HepG2 (cell line): ENCODE data around the gene ACTR6. TPM values are rescaled to one million over a fixed set of nuclear protein-coding genes. Genes with fewer than 3 reads are reported as not detected.

Source experiments
- EEA1 ChIP-seq: sonication (generic); formaldehyde crosslinking; IDR thresholded peaks from 2 replicates; pipeline ENCODE4 v1.5.1; 2020; ENCODE audit warnings: mild to moderate bottlenecking, missing genetic modification reagents, borderline replicate concordance
- FIP1L1 ChIP-seq: fragments of 200-400 bp; formaldehyde crosslinking; IDR thresholded peaks from 2 replicates; pipeline ENCODE4 v1.6.1; 2018; ENCODE audit warnings: low read depth, mild to moderate bottlenecking, low read length, moderate library complexity, borderline replicate concordance; ENCODE audit not compliant: insufficient read depth
- FOXM1 ChIP-seq: sonication (generic); formaldehyde crosslinking; IDR thresholded peaks from 2 replicates; pipeline ENCODE4 v1.5.0; 2020; ENCODE audit warnings: missing genetic modification reagents
- HHEX ChIP-seq: IDR thresholded peaks from 2 replicates; pipeline ENCODE4 v1.6.1; 2016; ENCODE audit warnings: control low read depth
- KLF15 ChIP-seq: sonication (generic); formaldehyde crosslinking; IDR thresholded peaks from 2 replicates; pipeline ENCODE4 v1.8.1; 2023; ENCODE audit warnings: borderline replicate concordance, mild to moderate bottlenecking, inconsistent platforms, missing genetic modification reagents, mixed read lengths
- MIER3 ChIP-seq: IDR thresholded peaks from 2 replicates; pipeline ENCODE4 v1.6.1; 2016; ENCODE audit warnings: missing compliant biosample characterization, borderline replicate concordance
- NAIF1 ChIP-seq: sonication (generic); formaldehyde crosslinking; IDR thresholded peaks from 2 replicates; pipeline ENCODE4 v1.5.0; 2020; ENCODE audit warnings: mild to moderate bottlenecking, missing genetic modification reagents, borderline replicate concordance
- PLRG1 ChIP-seq: fragments of 450-650 bp; conservative IDR thresholded peaks from 2 replicates; pipeline ENCODE4 v1.6.1; 2016
- RBAK ChIP-seq: sonication (generic); formaldehyde crosslinking; IDR thresholded peaks from 2 replicates; pipeline ENCODE4 v1.5.1; 2020; ENCODE audit warnings: mild to moderate bottlenecking, missing genetic modification reagents
- RFXAP ChIP-seq: sonication (generic); formaldehyde crosslinking; IDR thresholded peaks from 2 replicates; pipeline ENCODE4 v1.4.0; 2020; ENCODE audit warnings: missing genetic modification reagents, borderline replicate concordance
- SMAD9 ChIP-seq: sonication (generic); formaldehyde crosslinking; IDR thresholded peaks from 2 replicates; pipeline ENCODE4 v1.5.1; 2020; ENCODE audit warnings: mild to moderate bottlenecking, missing genetic modification reagents
- SMARCE1 ChIP-seq: fragments of 450-650 bp; IDR thresholded peaks from 2 replicates; pipeline ENCODE4 v1.6.1; 2017; ENCODE audit warnings: borderline replicate concordance
- TAF1 ChIP-seq: sonication (generic); formaldehyde crosslinking; IDR thresholded peaks from 2 replicates; pipeline ENCODE4 v1.4.0; 2020; ENCODE audit warnings: missing genetic modification reagents
- TMF1 ChIP-seq: sonication (generic); formaldehyde crosslinking; IDR thresholded peaks from 2 replicates; pipeline ENCODE4 v1.8.1; 2022; ENCODE audit warnings: low read depth, missing genetic modification reagents
- ZNF136 ChIP-seq: sonication (generic); formaldehyde crosslinking; IDR thresholded peaks from 2 replicates; pipeline ENCODE4 v1.8.1; 2022; ENCODE audit warnings: low read depth, mild to moderate bottlenecking, moderate library complexity, missing genetic modification reagents
- ZNF460 ChIP-seq: sonication (generic); formaldehyde crosslinking; IDR thresholded peaks from 2 replicates; pipeline ENCODE4 v1.5.1; 2020; ENCODE audit warnings: missing genetic modification reagents, mild to moderate bottlenecking, borderline replicate concordance
- ZNF616 ChIP-seq: sonication (generic); formaldehyde crosslinking; IDR thresholded peaks from 2 replicates; pipeline ENCODE4 v1.5.0; 2020; ENCODE audit warnings: low read depth, mild to moderate bottlenecking, missing genetic modification reagents
- ZNF660 ChIP-seq: sonication (generic); formaldehyde crosslinking; IDR thresholded peaks from 2 replicates; pipeline ENCODE4 v1.5.1; 2020; ENCODE audit warnings: mild to moderate bottlenecking, low read depth, missing genetic modification reagents, borderline replicate concordance
- ZNF720 ChIP-seq: sonication (generic); formaldehyde crosslinking; IDR thresholded peaks from 2 replicates; pipeline ENCODE4 v1.4.0; 2020; ENCODE audit warnings: missing genetic modification reagents
- polyA plus RNA-seq, 8 experiments: library from polyadenylated mRNA; depleted of rRNA in 3 of 8; stranded (reverse) in 7 of 8; unstranded in 1 of 8; fragments of >200 nt; fragmentation: Illumina TruSeq in 4 of 8; extraction: Trizol in 4 of 8; gene quantifications; 2 replicates each; pipeline versions ENCODE4 v1.2.1 to v1.2.3, GENCODE V29; 2011 to 2016; ENCODE audit warnings: low read depth in 4 of 8, missing spikeins in 1 of 8, mixed read lengths in 1 of 8; ENCODE audit not compliant: insufficient read depth in 1 of 8
- total RNA-seq, 5 experiments: library from RNA; depleted of rRNA; stranded (reverse); fragments of >200 nt; fragmentation: Illumina TruSeq; extraction: Trizol; gene quantifications; 2 replicates each; pipeline ENCODE4 v1.2.3, GENCODE V29; 2016; ENCODE audit warnings: low read depth in 1 of 5
- TF ChIP-seq, protein P1 (sequence below): sonication (generic); formaldehyde crosslinking; IDR thresholded peaks from 2 replicates; pipeline ENCODE4 v1.5.1; 2020; ENCODE audit warnings: mild to moderate bottlenecking, missing genetic modification reagents, moderate library complexity
- TF ChIP-seq, protein P2 (sequence below): sonication (generic); formaldehyde crosslinking; IDR thresholded peaks from 2 replicates; pipeline ENCODE4 v1.5.1; 2020; ENCODE audit warnings: missing genetic modification reagents, mild to moderate bottlenecking, borderline replicate concordance
- TF ChIP-seq, protein P3 (sequence below): sonication (generic); formaldehyde crosslinking; IDR thresholded peaks from 2 replicates; pipeline ENCODE4 v1.5.1; 2020; ENCODE audit warnings: mild to moderate bottlenecking, moderate library complexity, missing genetic modification reagents

Gene ACTR6
- total and polyA plus RNA-seq, 2 of the 13 experiments (the other 11 are each of a cell fraction or from before 2014, with no cell fraction given), result 12.9 to 22.4 TPM

DNA sequence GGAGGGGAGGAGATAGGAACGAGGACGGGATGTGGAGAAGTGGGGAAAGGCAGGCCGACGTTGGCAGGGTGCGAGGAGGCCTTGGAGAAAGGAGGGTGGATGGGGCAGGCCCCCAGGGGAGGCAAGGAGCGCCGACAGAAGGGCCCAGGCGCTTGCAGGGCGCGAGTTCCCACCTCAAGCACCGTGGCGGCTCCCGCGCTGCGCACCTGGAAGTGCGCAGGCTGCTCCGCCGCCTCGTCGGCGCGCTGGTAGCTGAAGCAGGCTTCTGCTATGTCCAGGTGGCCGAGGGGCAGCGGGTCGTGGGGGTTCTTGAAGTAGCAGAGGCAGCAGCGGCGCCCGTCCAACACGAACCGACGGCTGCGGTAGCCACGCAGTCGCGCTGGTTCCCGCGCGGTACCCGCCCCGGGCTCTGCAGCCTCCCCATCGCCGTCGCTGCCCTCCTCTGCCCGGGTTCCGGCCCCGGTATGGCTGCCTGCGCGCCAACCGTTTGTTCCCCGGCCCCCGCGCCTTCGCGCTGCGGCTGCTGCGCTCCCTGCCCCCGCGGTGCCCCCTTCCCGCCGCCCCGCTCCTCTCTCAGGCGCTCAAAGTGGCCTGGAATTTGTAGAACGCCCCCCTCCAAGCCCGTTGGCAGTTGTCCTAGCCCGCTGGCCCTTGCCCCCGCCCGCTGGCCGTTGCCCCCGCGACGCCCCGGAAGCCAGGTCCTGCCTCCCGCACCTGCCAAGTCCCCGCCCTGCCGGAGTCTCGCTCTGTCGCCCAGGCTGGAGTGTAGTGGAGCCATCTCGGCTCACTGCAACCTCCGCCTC lies 1.1 kb upstream of the ACTR6 start (continued):
- TF ChIP-seq TMF1 (CRISPR knock-in tag), result no peak
- no peak for TF ChIP-seq MIER3 (CRISPR knock-in tag)
- TF ChIP-seq FOXM1 (CRISPR knock-in tag), result no peak
- TF ChIP-seq SMAD9, result no peak
- TF ChIP-seq ZNF136 (CRISPR knock-in tag), result no peak
- TF ChIP-seq, protein P1, sequence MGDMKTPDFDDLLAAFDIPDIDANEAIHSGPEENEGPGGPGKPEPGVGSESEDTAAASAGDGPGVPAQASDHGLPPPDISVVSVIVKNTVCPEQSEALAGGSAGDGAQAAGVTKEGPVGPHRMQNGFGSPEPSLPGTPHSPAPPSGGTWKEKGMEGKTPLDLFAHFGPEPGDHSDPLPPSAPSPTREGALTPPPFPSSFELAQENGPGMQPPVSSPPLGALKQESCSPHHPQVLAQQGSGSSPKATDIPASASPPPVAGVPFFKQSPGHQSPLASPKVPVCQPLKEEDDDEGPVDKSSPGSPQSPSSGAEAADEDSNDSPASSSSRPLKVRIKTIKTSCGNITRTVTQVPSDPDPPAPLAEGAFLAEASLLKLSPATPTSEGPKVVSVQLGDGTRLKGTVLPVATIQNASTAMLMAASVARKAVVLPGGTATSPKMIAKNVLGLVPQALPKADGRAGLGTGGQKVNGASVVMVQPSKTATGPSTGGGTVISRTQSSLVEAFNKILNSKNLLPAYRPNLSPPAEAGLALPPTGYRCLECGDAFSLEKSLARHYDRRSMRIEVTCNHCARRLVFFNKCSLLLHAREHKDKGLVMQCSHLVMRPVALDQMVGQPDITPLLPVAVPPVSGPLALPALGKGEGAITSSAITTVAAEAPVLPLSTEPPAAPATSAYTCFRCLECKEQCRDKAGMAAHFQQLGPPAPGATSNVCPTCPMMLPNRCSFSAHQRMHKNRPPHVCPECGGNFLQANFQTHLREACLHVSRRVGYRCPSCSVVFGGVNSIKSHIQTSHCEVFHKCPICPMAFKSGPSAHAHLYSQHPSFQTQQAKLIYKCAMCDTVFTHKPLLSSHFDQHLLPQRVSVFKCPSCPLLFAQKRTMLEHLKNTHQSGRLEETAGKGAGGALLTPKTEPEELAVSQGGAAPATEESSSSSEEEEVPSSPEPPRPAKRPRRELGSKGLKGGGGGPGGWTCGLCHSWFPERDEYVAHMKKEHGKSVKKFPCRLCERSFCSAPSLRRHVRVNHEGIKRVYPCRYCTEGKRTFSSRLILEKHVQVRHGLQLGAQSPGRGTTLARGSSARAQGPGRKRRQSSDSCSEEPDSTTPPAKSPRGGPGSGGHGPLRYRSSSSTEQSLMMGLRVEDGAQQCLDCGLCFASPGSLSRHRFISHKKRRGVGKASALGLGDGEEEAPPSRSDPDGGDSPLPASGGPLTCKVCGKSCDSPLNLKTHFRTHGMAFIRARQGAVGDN (CRISPR knock-in tag), result peak; percentile 79
- TF ChIP-seq ZNF720 (CRISPR knock-in tag), result no peak
- TF ChIP-seq RFXAP (CRISPR knock-in tag), result no peak
- peak; percentile 48; the same call in 1 of the 2 replicates for TF ChIP-seq EEA1 (CRISPR knock-in tag)
- TF ChIP-seq, protein P2, sequence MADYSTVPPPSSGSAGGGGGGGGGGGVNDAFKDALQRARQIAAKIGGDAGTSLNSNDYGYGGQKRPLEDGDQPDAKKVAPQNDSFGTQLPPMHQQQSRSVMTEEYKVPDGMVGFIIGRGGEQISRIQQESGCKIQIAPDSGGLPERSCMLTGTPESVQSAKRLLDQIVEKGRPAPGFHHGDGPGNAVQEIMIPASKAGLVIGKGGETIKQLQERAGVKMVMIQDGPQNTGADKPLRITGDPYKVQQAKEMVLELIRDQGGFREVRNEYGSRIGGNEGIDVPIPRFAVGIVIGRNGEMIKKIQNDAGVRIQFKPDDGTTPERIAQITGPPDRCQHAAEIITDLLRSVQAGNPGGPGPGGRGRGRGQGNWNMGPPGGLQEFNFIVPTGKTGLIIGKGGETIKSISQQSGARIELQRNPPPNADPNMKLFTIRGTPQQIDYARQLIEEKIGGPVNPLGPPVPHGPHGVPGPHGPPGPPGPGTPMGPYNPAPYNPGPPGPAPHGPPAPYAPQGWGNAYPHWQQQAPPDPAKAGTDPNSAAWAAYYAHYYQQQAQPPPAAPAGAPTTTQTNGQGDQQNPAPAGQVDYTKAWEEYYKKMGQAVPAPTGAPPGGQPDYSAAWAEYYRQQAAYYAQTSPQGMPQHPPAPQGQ (CRISPR knock-in tag), result no peak
- no peak for TF ChIP-seq RBAK (CRISPR knock-in tag)
- TF ChIP-seq ZNF616 (CRISPR knock-in tag), result no peak
- peak; percentile 77; the same call in 1 of the 2 replicates for TF ChIP-seq KLF15 (CRISPR knock-in tag)
- TF ChIP-seq TAF1 (CRISPR knock-in tag), result peak; percentile 39; the same call in 1 of the 2 replicates
- no peak for TF ChIP-seq PLRG1
- no peak; the same call in 1 of the 2 replicates for TF ChIP-seq NAIF1 (CRISPR knock-in tag)
- TF ChIP-seq SMARCE1, result no peak
- TF ChIP-seq, protein P3, sequence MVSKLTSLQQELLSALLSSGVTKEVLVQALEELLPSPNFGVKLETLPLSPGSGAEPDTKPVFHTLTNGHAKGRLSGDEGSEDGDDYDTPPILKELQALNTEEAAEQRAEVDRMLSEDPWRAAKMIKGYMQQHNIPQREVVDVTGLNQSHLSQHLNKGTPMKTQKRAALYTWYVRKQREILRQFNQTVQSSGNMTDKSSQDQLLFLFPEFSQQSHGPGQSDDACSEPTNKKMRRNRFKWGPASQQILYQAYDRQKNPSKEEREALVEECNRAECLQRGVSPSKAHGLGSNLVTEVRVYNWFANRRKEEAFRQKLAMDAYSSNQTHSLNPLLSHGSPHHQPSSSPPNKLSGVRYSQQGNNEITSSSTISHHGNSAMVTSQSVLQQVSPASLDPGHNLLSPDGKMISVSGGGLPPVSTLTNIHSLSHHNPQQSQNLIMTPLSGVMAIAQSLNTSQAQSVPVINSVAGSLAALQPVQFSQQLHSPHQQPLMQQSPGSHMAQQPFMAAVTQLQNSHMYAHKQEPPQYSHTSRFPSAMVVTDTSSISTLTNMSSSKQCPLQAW (CRISPR knock-in tag), result no peak
- no peak for TF ChIP-seq HHEX (CRISPR knock-in tag)
- no peak for TF ChIP-seq ZNF660 (CRISPR knock-in tag)
- peak; percentile 17; the same call in 1 of the 2 replicates for TF ChIP-seq ZNF460 (CRISPR knock-in tag)
- no peak for TF ChIP-seq FIP1L1
